K562 (cell line): ENCODE data around the gene ADAM10. TPM values are rescaled to one million over a fixed set of nuclear protein-coding genes. Genes with fewer than 3 reads are reported as not detected.

ENCODE experiments used
- ATAC-seq: fragments of 200-7000 bp; cut with Tn5 transposase; 3 replicates; pipeline ENCODE4 v1.9.1; 2020; ENCODE audit warnings: moderate library complexity
- Bru-seq: library from RNA; stranded (reverse); fragments of 400-500 nt; gene quantifications from one replicate; lab custom pipeline; 2021; lab: Mats Ljungman, UMichigan
- BruChase-seq, 2 experiments: library from RNA; stranded (reverse); fragments of 400-500 nt; gene quantifications; one replicate each; lab custom pipeline; 2021; lab: Mats Ljungman, UMichigan
- BruUV-seq: library from RNA; stranded (reverse); fragments of 400-500 nt; replicated peaks from 2 replicates; lab custom pipeline; 2021; lab: Mats Ljungman, UMichigan
- CTCF ChIA-PET: fragments of 300-600 bp; formaldehyde crosslinking; extraction: SDS; loops from one replicate; lab custom pipeline; 2021; ENCODE audit warnings: low intra/inter-chr PET ratio; lab: Yijun Ruan, JAX
- POLR2A ChIA-PET: fragments of 300-600, 350-650 bp; sonication (Branson Sonifier 250); formaldehyde crosslinking; extraction: SDS; loops from one replicate; lab custom pipeline; 2021; ENCODE audit warnings: antibody characterized with exemption, inconsistent platforms; lab: Yijun Ruan, JAX
- DNase-seq, 4 experiments: peaks; one replicate each; pipeline versions ENCODE4 v3.0.0 to v3.0.0-alpha.2; 2011 to 2018; ENCODE audit warnings: low spot score in 3 of 4, mixed read lengths in 3 of 4; ENCODE audit errors: extremely low read depth in 1 of 4
- FAIRE-seq: peaks from 2 replicates; lab custom pipeline; 2011; peaks lifted over from hg19 to GRCh38; lab: Jason Lieb, UNC
- H2AFZ ChIP-seq: 2 replicates; pipeline ENCODE4 v1.6.0; 2011; ENCODE audit warnings: low read depth, low read length, control low read depth, inconsistent platforms
- H3K27ac ChIP-seq: fragments of 200-600 bp; 3 replicates; pipeline ENCODE4 v1.8.0; 2011; ENCODE audit warnings: low read depth, mild to moderate bottlenecking, control low read depth, inconsistent platforms, low read length, moderate library complexity, mixed read lengths; ENCODE audit errors: extremely low read depth
- H3K27me3 ChIP-seq, 2 experiments: fragments of 300-600 bp in 1 of 2; 2 replicates in 1 of 2; 3 replicates in 1 of 2; pipeline versions ENCODE4 v1.6.0 to v1.8.0; 2011; ENCODE audit warnings: inconsistent platforms in 2 of 2, low read length in 2 of 2, mild to moderate bottlenecking in 1 of 2, mixed read lengths in 1 of 2, moderate library complexity in 1 of 2; ENCODE audit not compliant: control insufficient read depth in 2 of 2, insufficient read depth in 2 of 2
- H3K36me3 ChIP-seq: fragments of 300-600 bp; 3 replicates; pipeline ENCODE4 v1.8.0; 2011; ENCODE audit warnings: mild to moderate bottlenecking, low read length, inconsistent platforms; ENCODE audit not compliant: control insufficient read depth, insufficient read depth
- H3K4me1 ChIP-seq, 2 experiments: fragments of 200-600 bp in 1 of 2; replicated peaks in 1 of 2; 2 replicates in 1 of 2; 3 replicates in 1 of 2; pipeline versions ENCODE4 v1.5.1 to v1.8.0; 2011; ENCODE audit warnings: inconsistent platforms in 2 of 2, low read length in 2 of 2, mild to moderate bottlenecking in 1 of 2, mixed read lengths in 1 of 2, moderate library complexity in 1 of 2; ENCODE audit not compliant: control insufficient read depth in 2 of 2, insufficient read depth in 2 of 2
- H3K4me2 ChIP-seq: 2 replicates; pipeline ENCODE4 v1.6.1; 2011; ENCODE audit warnings: low read length, control low read depth, inconsistent platforms, mixed read lengths; ENCODE audit not compliant: insufficient read depth
- H3K4me3 ChIP-seq: fragments of 200-600 bp; sonication (generic), shearing (Covaris generic); 2 replicates; pipeline ENCODE4 v1.5.1; 2016; ENCODE audit warnings: control low read depth, inconsistent platforms
- H3K79me2 ChIP-seq: fragments of 200-600 bp; 3 replicates; pipeline ENCODE4 v1.8.0; 2011; ENCODE audit warnings: low read length, inconsistent platforms; ENCODE audit not compliant: control insufficient read depth, insufficient read depth
- H3K9ac ChIP-seq, 2 experiments: 2 replicates each; pipeline versions ENCODE4 v1.6.0 to v1.6.1; 2011; ENCODE audit warnings: low read depth in 2 of 2, low read length in 2 of 2, control low read depth in 1 of 2, inconsistent platforms in 1 of 2, mild to moderate bottlenecking in 1 of 2, mixed read lengths in 1 of 2; ENCODE audit not compliant: insufficient read depth in 1 of 2
- H3K9me1 ChIP-seq: one replicate; pipeline ENCODE4 v1.6.0; 2011; ENCODE audit warnings: inconsistent platforms, mild to moderate bottlenecking, low read length, moderate library complexity; ENCODE audit not compliant: control insufficient read depth, insufficient read depth
- H3K9me3 ChIP-seq: replicated peaks from 2 replicates; pipeline ENCODE4 v1.5.1; 2011; ENCODE audit warnings: low read depth, low read length, inconsistent platforms; ENCODE audit not compliant: control insufficient read depth, insufficient read depth
- H4K20me1 ChIP-seq: replicated peaks from 2 replicates; pipeline ENCODE4 v1.6.1; 2011; ENCODE audit warnings: low read length, inconsistent platforms, mixed read lengths; ENCODE audit not compliant: control insufficient read depth, insufficient read depth
- ATF7 ChIP-seq: fragments of 450-650 bp; IDR thresholded peaks from 2 replicates; pipeline ENCODE4 v1.7.1; 2014; ENCODE audit warnings: mild to moderate bottlenecking, moderate library complexity
- DEAF1 ChIP-seq: fragments of 450-650 bp; formaldehyde crosslinking; IDR thresholded peaks from 2 replicates; pipeline ENCODE4 v1.4.0; 2020; ENCODE audit warnings: mild to moderate bottlenecking, moderate library complexity
- FIP1L1 ChIP-seq: fragments of 200-400 bp; formaldehyde crosslinking; IDR thresholded peaks from 2 replicates; pipeline ENCODE4 v1.6.1; 2018; ENCODE audit warnings: mild to moderate bottlenecking, low read depth, low read length; ENCODE audit not compliant: poor library complexity, severe bottlenecking
- KDM4B ChIP-seq, 2 experiments: fragments of 450-650 bp in 1 of 2; sonication (generic) in 1 of 2; IDR thresholded peaks; 2 replicates each; pipeline ENCODE4 v1.6.1; 2016 to 2017; ENCODE audit warnings: borderline replicate concordance in 2 of 2, antibody characterized with exemption in 1 of 2, low read depth in 1 of 2, mild to moderate bottlenecking in 1 of 2
- KLF10 ChIP-seq: fragments of 250-450 bp; sonication (Bioruptor Pico); IDR thresholded peaks from 2 replicates; pipeline ENCODE4 v1.6.1; 2021; ENCODE audit warnings: matching md5 sums
- MYC ChIP-seq, 2 experiments: fragments of 250-450 bp in 1 of 2; sonication (Bioruptor Pico) in 1 of 2; IDR thresholded peaks; 2 replicates each; pipeline versions ENCODE4 v1.5.1 to v1.6.1; 2012 to 2021; ENCODE audit warnings: low read depth in 2 of 2, borderline replicate concordance in 1 of 2, improper control_type of control experiment in 1 of 2, low read length in 1 of 2, mild to moderate bottlenecking in 1 of 2, moderate library complexity in 1 of 2
- RAD51 ChIP-seq: fragments of 450-650 bp; IDR thresholded peaks from 2 replicates; pipeline ENCODE4 v1.7.1; 2016; ENCODE audit warnings: low read depth, mild to moderate bottlenecking, borderline replicate concordance
- SMAD3 ChIP-seq: fragments of 450-650 bp; formaldehyde crosslinking; conservative IDR thresholded peaks from 2 replicates; pipeline ENCODE4 v1.4.0; 2020; ENCODE audit warnings: mild to moderate bottlenecking
- ZNF354B ChIP-seq: fragments of 250-450 bp; sonication (Bioruptor Pico); IDR thresholded peaks from 2 replicates; pipeline ENCODE4 v1.4.0; 2020
- ZNF507 ChIP-seq: conservative IDR thresholded peaks from 2 replicates; pipeline ENCODE4 v1.6.1; 2017; ENCODE audit warnings: missing genetic modification characterization, missing compliant biosample characterization
- WGBS: fragments of 100-300 bp; shearing (Covaris generic); methylation state at CpG from one replicate; pipeline ENCODE4 v1.1.6; 2016; ENCODE audit warnings: low coverage, mixed read lengths; ENCODE audit not compliant: insufficient coverage; ENCODE audit errors: missing lambda C conversion rate; 5-methylcytosine and 5-hydroxymethylcytosine counted together
- in situ Hi-C: fragments of 300-500 bp; cut with MboI; formaldehyde crosslinking; loops from 4 replicates; pipeline ENCODE4 v1.15.0; 2018; ENCODE audit warnings: inconsistent platforms, mixed read lengths
- intact Hi-C: fragments of 100-400 bp; cut with micrococcal nuclease; formaldehyde crosslinking; loops from 2 replicates; pipeline ENCODE4 v1.14.2; 2022
- long read RNA-seq, 3 experiments: library from polyadenylated mRNA in 2 of 3; library from RNA in 1 of 3; unstranded in 2 of 3; stranded (forward) in 1 of 3; transcript quantifications; one replicate each; pipeline ENCODE4 v2.0.0, GENCODE V29; 2019 to 2022
- polyA minus RNA-seq, 3 experiments: library from RNA; depleted of rRNA, polyadenylated mRNA; stranded (reverse); fragments of >200 nt; gene quantifications; 2 replicates each; pipeline ENCODE4 v1.2.3, GENCODE V29; 2011
- polyA plus RNA-seq, 8 experiments: library from polyadenylated mRNA; depleted of rRNA in 4 of 8; stranded (reverse) in 5 of 8; unstranded in 3 of 8; fragments of >200 nt; fragmentation: Nextera tagmentation in 2 of 8; fragmentation: Illumina TruSeq in 1 of 8; extraction: Ambion mirVana in 2 of 8; extraction: Trizol in 1 of 8; gene quantifications; 2 replicates each; pipeline versions ENCODE4 v1.2.1 to v1.2.3, GENCODE V29; 2011 to 2014; ENCODE audit warnings: inconsistent platforms in 1 of 8, missing spikeins in 1 of 8
- total RNA-seq, 7 experiments: library from RNA; depleted of rRNA in 6 of 7; stranded (reverse); fragments of >200 nt in 6 of 7; fragmentation: Illumina TruSeq in 2 of 7; extraction: Trizol in 2 of 7; gene quantifications; 2 replicates each; pipeline versions ENCODE4 v1.2.1 to v1.2.3, GENCODE V29; 2011 to 2021; ENCODE audit warnings: low replicate concordance in 1 of 7

Gene ADAM10, protein sequence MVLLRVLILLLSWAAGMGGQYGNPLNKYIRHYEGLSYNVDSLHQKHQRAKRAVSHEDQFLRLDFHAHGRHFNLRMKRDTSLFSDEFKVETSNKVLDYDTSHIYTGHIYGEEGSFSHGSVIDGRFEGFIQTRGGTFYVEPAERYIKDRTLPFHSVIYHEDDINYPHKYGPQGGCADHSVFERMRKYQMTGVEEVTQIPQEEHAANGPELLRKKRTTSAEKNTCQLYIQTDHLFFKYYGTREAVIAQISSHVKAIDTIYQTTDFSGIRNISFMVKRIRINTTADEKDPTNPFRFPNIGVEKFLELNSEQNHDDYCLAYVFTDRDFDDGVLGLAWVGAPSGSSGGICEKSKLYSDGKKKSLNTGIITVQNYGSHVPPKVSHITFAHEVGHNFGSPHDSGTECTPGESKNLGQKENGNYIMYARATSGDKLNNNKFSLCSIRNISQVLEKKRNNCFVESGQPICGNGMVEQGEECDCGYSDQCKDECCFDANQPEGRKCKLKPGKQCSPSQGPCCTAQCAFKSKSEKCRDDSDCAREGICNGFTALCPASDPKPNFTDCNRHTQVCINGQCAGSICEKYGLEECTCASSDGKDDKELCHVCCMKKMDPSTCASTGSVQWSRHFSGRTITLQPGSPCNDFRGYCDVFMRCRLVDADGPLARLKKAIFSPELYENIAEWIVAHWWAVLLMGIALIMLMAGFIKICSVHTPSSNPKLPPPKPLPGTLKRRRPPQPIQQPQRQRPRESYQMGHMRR
- total RNA-seq (2011; cell fraction: chromatin; rRNA removed; ENCODE audit: low replicate concordance): 130 and 336 TPM in 2 replicates
- total RNA-seq (2011; cell fraction: nucleolus; rRNA removed): 99.7 and 127 TPM in 2 replicates
- total RNA-seq (2011; cell fraction: nucleoplasm; rRNA removed): 159 and 204 TPM in 2 replicates
- total RNA-seq (2014; rRNA removed) (75.8 and 77.6 TPM in 2 replicates), total RNA-seq (2014; rRNA removed; fragmentation: Illumina TruSeq; extraction: Trizol) (55.4 and 67.1 TPM in 2 replicates), total RNA-seq (2015; rRNA removed; fragmentation: Illumina TruSeq; extraction: Trizol) (47.8 and 53.9 TPM in 2 replicates), total RNA-seq (2021) (76.9 and 87.1 TPM in 2 replicates), polyA plus RNA-seq (2011; rRNA removed) (128 and 152 TPM in 2 replicates), polyA plus RNA-seq (2014; fragmentation: Illumina TruSeq; extraction: Trizol) (57.3 and 62.8 TPM in 2 replicates), polyA plus RNA-seq (2014; fragmentation: Nextera tagmentation; extraction: Ambion mirVana) (10 to 100 TPM; 11.9 to 14.0 TPM), polyA plus RNA-seq (2014; rRNA removed) (59.9 and 68.8 TPM in 2 replicates), polyA minus RNA-seq (2011; rRNA and poly(A)+ RNA removed) (238 and 267 TPM in 2 replicates), Bru-seq, nascent RNA (percentile 85 among the genes with signal in this experiment), BruChase-seq, experiment 1, labeled RNA remaining after a 2-hour chase (percentile 87 among the genes with signal in this experiment), BruChase-seq, experiment 2, labeled RNA remaining after a 6-hour chase (percentile 85 among the genes with signal in this experiment)
- polyA plus RNA-seq (2011; cell fraction: cytosol; rRNA removed): 38.4 and 51.8 TPM in 2 replicates
- polyA plus RNA-seq (2011; cell fraction: nucleus; rRNA removed): 44.2 and 50.4 TPM in 2 replicates
- 87.7 and 112 TPM in 2 replicates for polyA plus RNA-seq (2012)
- polyA minus RNA-seq (2011; cell fraction: cytosol; rRNA and poly(A)+ RNA removed): 69.0 and 93.3 TPM in 2 replicates
- polyA minus RNA-seq (2011; cell fraction: nucleus; rRNA and poly(A)+ RNA removed): 76.6 and 134 TPM in 2 replicates
- long read RNA-seq, experiment 1, full-length matches to known transcripts: 208 of 295 reads
- long read RNA-seq, experiment 1, partial matches to known transcripts: 53 of 295 reads
- long read RNA-seq, experiment 1, other reads (novel, unspliced or antisense): 34 of 295 reads
- long read RNA-seq, experiment 2, full-length matches to known transcripts: 3 of 38 reads
- long read RNA-seq, experiment 2, partial matches to known transcripts: 4 of 38 reads
- long read RNA-seq, experiment 2, other reads (novel, unspliced or antisense): 31 of 38 reads
- long read RNA-seq, experiment 3, full-length matches to known transcripts: 5 of 12 reads
- long read RNA-seq, experiment 3, partial matches to known transcripts: 3 of 12 reads
- long read RNA-seq, experiment 3, other reads (novel, unspliced or antisense): 4 of 12 reads

DNA sequence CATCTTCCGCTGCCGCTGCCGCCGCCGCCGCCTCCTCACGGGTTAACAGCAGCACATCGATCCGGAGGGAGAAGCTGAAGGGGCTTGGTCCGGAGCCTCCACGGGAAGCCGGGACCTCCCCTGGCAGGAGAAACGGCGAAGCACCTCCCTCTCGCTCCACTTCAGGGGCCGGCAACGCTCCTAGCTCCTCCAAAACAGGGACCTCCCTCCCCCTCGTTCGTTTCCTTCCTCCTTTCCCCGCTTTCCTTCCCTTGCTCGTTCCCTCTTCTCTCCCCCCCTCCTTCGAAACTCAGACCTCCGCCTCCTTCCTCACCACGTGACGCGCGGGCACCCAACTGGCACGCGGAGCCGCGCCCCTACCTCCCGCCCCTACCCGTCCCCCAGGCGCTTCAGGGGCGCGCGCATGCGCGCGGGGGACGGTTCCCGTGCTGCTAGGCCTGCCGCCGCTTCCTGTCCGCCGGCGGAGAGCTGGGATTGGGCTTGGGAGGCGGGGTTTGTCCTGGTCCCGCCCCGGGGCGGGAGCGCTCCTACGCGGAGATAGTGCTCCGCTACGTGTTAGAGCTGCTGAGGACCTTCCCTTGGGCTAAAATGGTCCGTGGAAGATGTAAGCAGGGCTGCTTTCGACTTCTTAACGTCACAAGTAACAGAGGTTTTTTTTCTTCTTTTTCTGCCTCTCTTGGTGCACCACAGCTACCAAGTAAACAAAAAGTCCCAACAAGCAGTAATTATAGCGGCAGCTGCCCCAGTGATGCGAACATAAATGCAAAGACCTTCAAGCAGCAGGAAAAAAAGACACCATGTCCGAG, at the start of gene ADAM10:
Gene ADAM10 (minus strand): TSS at position 176 of the 806 bp plus-strand sequence. CDS start 173 bp downstream, at position 3.
- Histone ChIP-seq H4K20me1 (peaks cover 4% of the 10 kb centered on the region; the same call in 1 of the 2 replicates), H2AFZ (peak within 1 kb of the TSS; percentile 93), H3K9me3 (no peaks in the 10 kb centered on the region), H3K36me3 (no peaks in the 10 kb centered on the region; the same call in 2 of the 3 replicates), H3K4me3 (peak within 1 kb of the TSS; percentile 89), H3K9ac (peak within 1 kb of the TSS; percentile 79 to 99), H3K27ac (peak within 1 kb of the TSS; percentile 92), H3K79me2 (peaks cover 49% of the 10 kb centered on the region), H3K27me3 (no peaks in the 10 kb centered on the region), H3K4me1 (peaks cover 5 to 19% of the 10 kb centered on the region in 2 experiments; a peak in 4 of 5 replicates), H3K9me1 (no peaks in the 10 kb centered on the region), H3K4me2 (peak within 1 kb of the TSS; percentile 94)
- BruUV-seq: no TSS peak
- POLR2A ChIA-PET: interaction anchor here (0.8 to 2.3 kb wide), 9 partner anchors 8 to 1003 kb away, joined by 3 to 29 read pairs (median 4); partner anchors contain the start of gene MINDY2
- CTCF ChIA-PET: no interaction called here
- DNase-seq: peak; percentile 99
- intact Hi-C loops: loop anchor here (1.0 to 10.0 kb wide), 3 partner anchors 22 to 315 kb away; partner anchors contain the start of genes LIPC and MINDY2
- FAIRE-seq: peak; percentile 96
- under 1% methylated on average over 43 of the region's 62 CpGs for WGBS
- in situ Hi-C loops: loop anchor here (10.0 kb wide), 1 partner anchor 315 kb away; the partner anchor contains the start of gene LIPC
- ATAC-seq: peak; percentile 87
- TF ChIP-seq FIP1L1 (no peak), SMAD3 (CRISPR knock-in tag) (no peak), RAD51 (peak; percentile 98), KLF10 (CRISPR knock-in tag) (no peak), KDM4B (IDR thresholded peaks at IDR 0.05; ENCODE audit: borderline replicate concordance in 2 of 2, low read depth in 1 of 2) (peak in 1 of 2 experiments; percentile 55; a peak in 1 of 4 replicates), DEAF1 (no peak), MYC (IDR thresholded peaks at IDR 0.05; ENCODE audit: low read depth, low read length) (no peak; the same call in 1 of the 2 replicates), MYC (CRISPR knock-in tag; IDR thresholded peaks at IDR 0.05; ENCODE audit: borderline replicate concordance, low read depth) (peak; percentile 24; the same call in 1 of the 2 replicates), ZNF507 (no peak), ZNF354B (CRISPR knock-in tag) (no peak), ATF7 (peak; percentile 50)
